Neural progenitor cell (in vitro differentiated cells): ENCODE measurements around the gene BPIFA2. TPM values are rescaled to one million over a fixed set of nuclear protein-coding genes. Genes with fewer than 3 reads are reported as not detected.

Experiments used
- DNase-seq: peaks from one replicate; pipeline ENCODE4 v3.0.0-alpha.2; 2016; ENCODE audit warnings: low spot score
- H2AFZ ChIP-seq: fragments of 200-600 bp; sonication (generic); replicated peaks from 2 replicates; pipeline ENCODE4 v1.6.1; 2016; ENCODE audit warnings: antibody characterized with exemption
- H3F3A ChIP-seq: fragments of 200-600 bp; sonication (generic); 2 replicates; pipeline ENCODE4 v1.6.1; 2016; ENCODE audit warnings: antibody characterized with exemption, low read depth
- H3K27ac ChIP-seq: fragments of 200-600 bp; sonication (generic); 2 replicates; pipeline ENCODE4 v1.5.1; 2016; ENCODE audit warnings: mild to moderate bottlenecking
- H3K27me3 ChIP-seq: fragments of 200-600 bp; sonication (generic); 2 replicates; pipeline ENCODE4 v1.6.1; 2016; ENCODE audit warnings: mild to moderate bottlenecking, moderate library complexity
- H3K36me3 ChIP-seq: fragments of 200-600 bp; sonication (generic); 2 replicates; pipeline ENCODE4 v1.5.1; 2016
- H3K4me1 ChIP-seq: fragments of 200-600 bp; sonication (generic); 2 replicates; pipeline ENCODE4 v1.6.1; 2016; ENCODE audit warnings: mixed run types
- H3K4me2 ChIP-seq: fragments of 200-600 bp; sonication (generic); 2 replicates; pipeline ENCODE4 v1.6.1; 2016
- H3K4me3 ChIP-seq: fragments of 200-600 bp; sonication (generic); 2 replicates; pipeline ENCODE4 v1.5.1; 2016
- H3K79me2 ChIP-seq: fragments of 200-600 bp; sonication (generic); 2 replicates; pipeline ENCODE4 v1.6.1; 2016; ENCODE audit warnings: low read depth
- H3K9ac ChIP-seq: fragments of 200-600 bp; sonication (generic); 2 replicates; pipeline ENCODE4 v1.6.1; 2016
- H3K9me3 ChIP-seq: fragments of 200-600 bp; sonication (generic); 2 replicates; pipeline ENCODE4 v1.5.1; 2016; ENCODE audit warnings: low read depth
- H4K20me1 ChIP-seq: fragments of 200-600 bp; sonication (generic); 2 replicates; pipeline ENCODE4 v1.6.1; 2016; ENCODE audit warnings: low read depth
- H3K27ac Mint-ChIP-seq: 3 replicates; pipeline ENCODE4 v1.8.0; 2021; ENCODE audit warnings: mixed read lengths
- H3K27me3 Mint-ChIP-seq: 2 replicates; pipeline ENCODE4 v1.8.0; 2022; ENCODE audit warnings: low read depth, mild to moderate bottlenecking, inconsistent platforms, moderate library complexity, mixed read lengths; ENCODE audit not compliant: insufficient read depth
- H3K36me3 Mint-ChIP-seq: 3 replicates; pipeline ENCODE4 v1.8.0; 2021; ENCODE audit warnings: mixed read lengths
- H3K4me1 Mint-ChIP-seq: 3 replicates; pipeline ENCODE4 v1.8.0; 2021; ENCODE audit warnings: mixed read lengths
- H3K4me3 Mint-ChIP-seq: 3 replicates; pipeline ENCODE4 v1.8.0; 2021; ENCODE audit warnings: mild to moderate bottlenecking, moderate library complexity, mixed read lengths
- H3K9me3 Mint-ChIP-seq: 3 replicates; pipeline ENCODE4 v1.8.0; 2020; ENCODE audit warnings: mixed read lengths
- EZH2 ChIP-seq: fragments of 200-600 bp; sonication (generic); IDR thresholded peaks from 2 replicates; pipeline ENCODE4 v1.6.1; 2017; ENCODE audit warnings: antibody characterized with exemption, mild to moderate bottlenecking, moderate library complexity
- EZH2phosphoT487 ChIP-seq: fragments of 200-600 bp; sonication (generic); IDR thresholded peaks from 2 replicates; pipeline ENCODE4 v1.6.1; 2017; ENCODE audit warnings: antibody characterized with exemption
- total RNA-seq: library from RNA; depleted of rRNA; stranded (reverse); fragments of >200 nt; gene quantifications from 2 replicates; pipeline ENCODE4 v1.2.3, GENCODE V29; 2015; ENCODE audit warnings: low replicate concordance
- TF ChIP-seq, protein P1 (sequence below): fragments of 200-600 bp; sonication (generic); IDR thresholded peaks from 2 replicates; pipeline ENCODE4 v1.5.1; 2017; ENCODE audit warnings: antibody characterized with exemption, mild to moderate bottlenecking

Gene BPIFA2
- total RNA-seq, 1 donor from 2014 or later: not detected

GRCh38 chr20:33164763-33165095 is 3.2 kb upstream of the BPIFA2 start:
- Histone ChIP-seq H3K4me2 (no peak overlapping the region), H3K27ac (no peak overlapping the region), H3K36me3 (no peaks in the 10 kb centered on the region), H4K20me1 (no peaks in the 10 kb centered on the region), H3K4me3 (no peak overlapping the region), H3K4me1 (no peaks in the 10 kb centered on the region), H3F3A (no peaks in the 10 kb centered on the region), H3K27me3 (no peaks in the 10 kb centered on the region), H3K9ac (no peak overlapping the region), H2AFZ (no peak overlapping the region), H3K79me2 (no peaks in the 10 kb centered on the region), H3K9me3 (peaks cover 8% of the 10 kb centered on the region)
- Mint-ChIP-seq H3K4me3 (no peak overlapping the region), H3K4me1 (peaks cover 6% of the 10 kb centered on the region), H3K27ac (no peak overlapping the region), H3K27me3 (peaks cover 13% of the 10 kb centered on the region), H3K36me3 (no peaks in the 10 kb centered on the region), H3K9me3 (peaks cover 10% of the 10 kb centered on the region)
- no peak for TF ChIP-seq EZH2
- no peak for TF ChIP-seq EZH2phosphoT487
- TF ChIP-seq, protein P1, sequence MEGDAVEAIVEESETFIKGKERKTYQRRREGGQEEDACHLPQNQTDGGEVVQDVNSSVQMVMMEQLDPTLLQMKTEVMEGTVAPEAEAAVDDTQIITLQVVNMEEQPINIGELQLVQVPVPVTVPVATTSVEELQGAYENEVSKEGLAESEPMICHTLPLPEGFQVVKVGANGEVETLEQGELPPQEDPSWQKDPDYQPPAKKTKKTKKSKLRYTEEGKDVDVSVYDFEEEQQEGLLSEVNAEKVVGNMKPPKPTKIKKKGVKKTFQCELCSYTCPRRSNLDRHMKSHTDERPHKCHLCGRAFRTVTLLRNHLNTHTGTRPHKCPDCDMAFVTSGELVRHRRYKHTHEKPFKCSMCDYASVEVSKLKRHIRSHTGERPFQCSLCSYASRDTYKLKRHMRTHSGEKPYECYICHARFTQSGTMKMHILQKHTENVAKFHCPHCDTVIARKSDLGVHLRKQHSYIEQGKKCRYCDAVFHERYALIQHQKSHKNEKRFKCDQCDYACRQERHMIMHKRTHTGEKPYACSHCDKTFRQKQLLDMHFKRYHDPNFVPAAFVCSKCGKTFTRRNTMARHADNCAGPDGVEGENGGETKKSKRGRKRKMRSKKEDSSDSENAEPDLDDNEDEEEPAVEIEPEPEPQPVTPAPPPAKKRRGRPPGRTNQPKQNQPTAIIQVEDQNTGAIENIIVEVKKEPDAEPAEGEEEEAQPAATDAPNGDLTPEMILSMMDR: no peak
- DNase-seq: no peak

DNA sequence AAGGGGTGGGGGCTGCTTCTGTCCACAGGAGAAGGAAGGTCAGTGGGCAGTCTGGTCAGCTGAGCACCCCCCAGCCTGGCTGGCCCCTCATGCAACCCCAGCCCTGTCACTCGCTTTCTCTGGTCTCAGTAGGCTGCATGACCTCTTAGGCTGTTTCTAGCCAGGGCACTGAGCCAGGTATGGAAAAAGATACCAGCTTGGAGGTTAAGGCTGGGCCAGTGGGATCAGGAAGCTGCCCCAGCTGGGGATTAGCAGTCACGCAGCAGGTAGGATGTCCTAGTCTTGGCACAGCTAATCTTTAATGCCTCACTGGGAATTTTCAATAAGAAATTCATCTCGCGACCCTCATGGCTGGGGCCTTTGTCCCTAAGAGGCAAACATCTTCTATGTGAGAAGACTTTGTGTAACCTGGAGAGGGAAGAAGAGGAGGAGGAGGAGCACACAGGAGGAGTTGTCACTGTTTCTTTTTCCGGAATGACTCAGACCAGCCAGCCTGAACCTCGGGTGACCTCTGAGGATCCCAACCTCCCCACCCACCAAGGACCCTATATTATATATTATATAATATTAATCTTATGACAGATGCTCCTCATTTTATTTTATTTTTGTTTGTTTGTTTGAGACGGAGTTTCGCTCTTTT is 2.4 kb upstream of the BPIFA2 start:
- Mint-ChIP-seq H3K4me1 (peaks cover 6% of the 10 kb centered on the region), H3K27ac (no peak overlapping the region)
- no peak for DNase-seq

GRCh38 chr20:33166533-33167113 is 1.3 kb upstream of the BPIFA2 start:
- no peak for DNase-seq
- Histone ChIP-seq H3K4me3 (no peak overlapping the region), H4K20me1 (no peaks in the 10 kb centered on the region), H3K4me1 (no peaks in the 10 kb centered on the region), H3K79me2 (no peaks in the 10 kb centered on the region), H3K36me3 (no peaks in the 10 kb centered on the region), H3F3A (no peaks in the 10 kb centered on the region), H3K27me3 (no peaks in the 10 kb centered on the region), H3K27ac (no peak overlapping the region), H3K9ac (no peak overlapping the region), H2AFZ (no peak overlapping the region), H3K9me3 (peaks cover 8% of the 10 kb centered on the region), H3K4me2 (no peak overlapping the region)
- Mint-ChIP-seq H3K9me3 (peaks cover 13% of the 10 kb centered on the region), H3K4me3 (no peak overlapping the region), H3K27ac (no peak overlapping the region), H3K4me1 (peaks cover 6% of the 10 kb centered on the region), H3K36me3 (no peaks in the 10 kb centered on the region), H3K27me3 (peaks cover 15% of the 10 kb centered on the region)
- no peak for TF ChIP-seq EZH2phosphoT487
- no peak for TF ChIP-seq EZH2
- TF ChIP-seq, protein P1: no peak

More for the DNA sequence above, 2.4 kb upstream of the BPIFA2 start:
- Mint-ChIP-seq H3K9me3 (peaks cover 11% of the 10 kb centered on the region), H3K36me3 (no peaks in the 10 kb centered on the region), H3K4me3 (no peak overlapping the region), H3K27me3 (peaks cover 13% of the 10 kb centered on the region)
- Histone ChIP-seq H3K27me3 (no peaks in the 10 kb centered on the region), H3K9me3 (peaks cover 8% of the 10 kb centered on the region), H4K20me1 (no peaks in the 10 kb centered on the region), H3K9ac (no peak overlapping the region), H3K27ac (no peak overlapping the region), H3K4me2 (no peak overlapping the region), H3F3A (no peaks in the 10 kb centered on the region), H3K36me3 (no peaks in the 10 kb centered on the region), H3K4me1 (no peaks in the 10 kb centered on the region), H2AFZ (no peak overlapping the region), H3K4me3 (no peak overlapping the region), H3K79me2 (no peaks in the 10 kb centered on the region)
- TF ChIP-seq EZH2 (no peak), EZH2phosphoT487 (no peak)
- TF ChIP-seq, protein P1: no peak
